GM19238 (cell line): Measurements from ENCODE around the gene ITGB2.
A peak's percentile ranks its signal among the peaks of the same experiment; 100 is the strongest.

Experiments
- DNase-seq: peaks from one replicate; pipeline ENCODE4 v3.0.0; 2011; ENCODE audit warnings: low spot score; ENCODE audit not compliant: insufficient read length

The ITGB2 gene

GRCh38 chr21:44898851-44899767, 21.6 kb downstream of the ITGB2 start:
- DNase-seq, result no peak

DNA sequence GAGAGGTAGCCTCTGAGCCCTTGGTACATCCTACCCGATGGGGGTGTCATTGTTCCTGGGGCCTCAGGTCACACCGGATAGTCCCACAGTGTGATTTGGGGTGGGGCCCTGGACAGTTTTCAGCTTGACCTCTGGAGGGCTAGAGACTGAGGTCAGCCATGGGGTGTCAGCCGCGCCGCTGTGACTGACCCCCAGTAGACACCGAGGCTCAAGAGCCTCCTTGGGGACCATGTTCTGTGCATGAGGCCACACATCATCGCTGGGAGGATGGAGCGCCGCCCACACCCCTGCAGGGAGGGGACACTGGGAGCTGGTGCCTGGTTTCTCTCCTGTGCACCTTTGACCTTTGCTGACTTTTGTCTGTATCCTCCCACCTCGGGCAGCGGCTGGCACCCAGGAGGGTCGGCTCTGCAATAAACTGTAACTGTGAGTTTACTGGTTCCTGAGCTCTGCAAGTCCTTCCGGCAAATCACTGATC, 22.6 kb downstream of the ITGB2 start:
- no peak for DNase-seq

DNA sequence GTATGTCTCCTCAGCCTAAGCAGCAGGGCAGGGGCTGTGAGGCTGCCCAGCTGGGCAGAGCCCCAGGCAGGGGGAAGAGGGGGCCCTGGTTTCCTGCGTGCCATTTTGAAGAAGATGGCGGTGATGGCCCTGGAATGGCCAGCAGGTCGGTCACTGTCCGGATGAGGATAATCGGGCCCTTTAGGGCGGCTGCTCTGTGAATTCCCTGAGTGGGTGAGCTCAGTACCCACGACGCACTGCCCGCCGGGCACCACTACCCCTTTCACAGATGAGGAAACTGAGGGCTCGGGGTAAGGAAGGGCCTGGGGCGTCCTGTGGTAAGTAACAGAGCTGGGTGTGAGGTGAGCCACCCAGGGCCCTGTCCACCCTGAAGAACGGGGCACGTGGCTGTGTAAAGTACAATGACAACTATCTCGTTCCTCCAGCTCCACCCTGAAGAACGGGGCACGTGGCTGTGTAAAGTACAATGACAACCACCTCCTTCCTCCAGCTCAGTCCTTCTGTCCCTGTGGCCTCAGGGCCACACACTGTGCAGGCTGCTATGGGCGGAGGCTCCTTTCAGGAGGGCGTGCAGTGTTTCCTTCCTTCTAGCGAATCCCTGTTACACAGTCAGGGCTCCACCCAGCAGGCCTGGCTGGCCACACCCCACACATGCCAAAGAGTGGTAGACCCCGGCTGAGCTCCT, 23.2 kb downstream of the ITGB2 start:
- DNase-seq, result no peak

GRCh38 chr21:44896561-44897286, 24.0 kb downstream of the ITGB2 start:
- no peak for DNase-seq

DNA sequence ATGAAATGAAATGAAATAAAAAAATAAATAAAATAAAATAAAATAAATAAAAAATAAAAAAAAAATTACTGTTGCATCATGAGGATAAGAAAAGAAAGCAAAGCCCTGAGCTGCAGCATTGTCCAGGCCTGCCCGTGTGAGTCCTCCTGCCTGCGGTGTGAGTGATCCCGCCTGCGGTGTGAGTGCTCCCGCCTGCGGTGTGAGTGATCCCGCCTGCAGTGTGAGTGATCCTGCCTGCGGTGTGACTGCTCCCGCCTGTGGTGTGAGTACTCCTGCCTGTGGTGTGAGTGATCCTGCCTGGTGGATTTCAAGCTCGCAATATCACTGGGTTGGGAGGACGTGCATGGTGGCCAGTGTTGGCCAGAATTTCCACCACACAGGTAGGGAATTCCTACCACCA, 24.8 kb downstream of the ITGB2 start:
- no peak for DNase-seq

DNA sequence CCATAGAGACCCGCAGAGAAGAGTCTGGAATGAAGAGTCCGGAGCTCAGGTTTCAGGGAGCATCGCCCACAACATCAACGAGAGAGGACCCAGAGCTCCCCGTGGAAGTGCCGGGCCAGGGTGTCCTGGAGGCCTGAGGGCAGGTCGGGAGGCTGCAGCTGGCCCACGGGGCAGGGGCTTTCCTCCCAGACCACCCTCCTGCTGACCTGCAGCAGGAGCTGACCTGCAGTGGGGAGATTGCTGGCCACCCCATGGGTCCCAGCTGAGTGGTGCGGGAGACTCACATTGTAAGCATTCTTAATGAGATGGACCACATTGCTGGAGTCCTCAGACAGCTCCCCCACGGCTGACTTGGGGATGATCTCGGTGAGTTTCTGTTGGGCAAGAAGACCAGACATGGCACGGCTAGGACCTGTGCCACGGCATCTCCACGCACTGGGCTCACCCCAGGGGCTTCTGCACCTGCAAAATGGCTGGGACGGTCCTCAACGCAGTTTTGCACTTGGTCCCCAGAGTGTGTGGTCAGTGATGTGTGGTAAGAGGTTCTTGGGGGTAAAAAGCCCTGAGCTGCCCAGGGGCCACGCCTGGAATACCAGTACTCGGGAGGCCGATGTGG, 25.9 kb downstream of the ITGB2 start:
- DNase-seq, result no peak

DNA sequence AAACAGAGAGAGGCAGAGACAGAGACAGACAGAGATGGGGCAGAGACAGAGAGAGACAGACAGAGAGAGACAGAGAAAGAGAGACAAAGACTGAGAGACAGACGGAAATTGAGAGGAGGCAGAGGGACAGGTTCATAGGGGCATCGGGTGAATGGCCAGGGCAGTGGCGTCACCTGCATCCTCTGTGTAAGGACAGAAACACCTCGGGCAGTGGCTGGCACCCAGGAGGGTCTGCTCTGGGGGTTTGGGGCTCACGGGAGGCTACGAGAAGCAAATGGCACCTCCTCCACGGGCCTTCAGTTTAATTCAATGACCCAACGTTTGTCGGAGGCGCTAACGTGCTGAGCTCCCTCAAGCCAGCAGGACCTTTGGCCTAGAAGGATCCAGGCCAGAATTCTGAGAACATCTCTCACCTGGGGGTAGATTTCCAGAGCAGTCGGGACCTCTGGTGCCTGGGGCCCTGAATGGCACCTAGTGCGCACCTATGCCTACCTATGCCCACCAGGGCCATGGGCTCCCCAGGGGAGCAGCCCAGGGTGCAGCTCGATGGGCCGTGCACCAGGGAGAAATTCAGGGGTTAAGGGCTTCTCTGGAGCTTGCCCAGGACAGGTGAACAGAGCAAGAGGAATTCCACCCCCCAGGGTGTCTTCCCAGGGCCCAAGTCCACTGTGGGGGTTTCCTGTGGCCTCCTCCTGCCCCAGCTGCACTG, 26.6 kb downstream of the ITGB2 start:
- DNase-seq, result no peak

- DNase-seq, result no peak
These were observed 27.5 kb downstream of the ITGB2 start for GRCh38 chr21:44893278-44893556.

- DNase-seq, result peak; percentile 83
These were observed 28.0 kb downstream of the ITGB2 start for GRCh38 chr21:44892536-44893277.

DNA sequence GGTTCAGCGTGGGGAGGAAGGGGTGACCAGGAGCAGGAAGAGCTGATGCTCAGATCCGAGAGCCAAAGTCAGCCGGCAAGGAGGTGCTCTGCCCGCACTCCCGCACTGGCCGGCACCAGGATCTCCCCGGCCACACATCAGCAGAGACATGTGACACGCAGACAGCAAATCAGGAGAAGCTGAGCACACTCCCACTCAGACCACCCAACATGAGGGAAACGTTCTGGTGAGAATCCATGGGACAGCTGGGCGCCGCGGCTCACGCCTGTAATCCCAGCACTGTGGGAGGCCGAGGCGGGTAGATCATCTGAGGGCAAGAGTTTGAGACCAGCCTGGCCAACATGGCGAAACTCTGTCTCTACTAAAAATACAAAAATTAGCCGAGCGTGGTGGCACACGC, 28.6 kb downstream of the ITGB2 start:
- DNase-seq, result no peak

DNA sequence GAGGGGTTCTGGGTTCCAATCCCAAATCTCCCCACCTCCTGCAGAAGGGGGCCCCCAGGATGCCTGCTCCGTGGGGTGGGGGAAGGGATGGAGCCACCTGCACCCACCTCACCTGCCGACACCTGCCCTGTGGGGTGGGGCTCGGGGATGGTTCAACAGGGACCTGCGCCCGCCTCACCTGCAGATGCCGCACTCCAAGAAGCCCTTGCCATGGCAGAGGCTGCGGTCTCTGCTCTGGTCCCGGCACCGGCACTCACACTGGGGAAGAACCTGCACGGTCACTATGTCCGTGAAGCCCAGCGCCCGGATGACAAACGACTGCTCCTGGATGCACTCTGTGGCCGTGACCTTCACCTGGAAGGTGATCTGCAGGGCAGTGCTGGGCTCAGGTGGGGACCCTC, 29.1 kb downstream of the ITGB2 start:
- no peak for DNase-seq

DNA sequence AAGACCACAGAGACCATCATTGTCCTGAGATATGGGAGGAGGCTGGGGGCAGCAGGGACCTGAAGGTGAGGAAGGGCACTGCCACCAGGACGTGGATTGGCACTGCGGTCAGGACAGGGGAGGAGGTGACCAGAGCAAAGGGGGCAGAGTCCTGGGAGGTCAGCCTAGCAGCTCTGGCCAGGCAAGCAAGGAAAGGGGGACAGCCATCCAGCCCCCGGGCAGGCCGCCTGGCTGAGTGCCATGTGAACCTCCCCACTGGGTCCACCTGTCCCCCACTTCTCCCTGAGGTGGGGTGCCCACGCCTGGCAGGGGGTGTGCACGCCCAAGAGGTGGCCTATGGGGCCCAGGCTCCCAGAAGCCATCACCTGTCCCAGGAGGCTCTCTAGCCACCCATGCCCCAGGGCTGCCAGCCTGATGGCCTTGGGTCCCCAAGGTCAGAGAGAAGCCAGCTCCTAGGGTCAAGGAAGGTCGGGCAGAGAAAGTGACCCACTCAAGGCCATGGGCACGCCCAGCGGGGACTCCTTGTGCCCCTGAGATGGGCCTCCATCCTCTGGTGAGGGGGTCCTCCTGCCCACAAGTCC, 29.6 kb downstream of the ITGB2 start:
- DNase-seq, result no peak

DNA sequence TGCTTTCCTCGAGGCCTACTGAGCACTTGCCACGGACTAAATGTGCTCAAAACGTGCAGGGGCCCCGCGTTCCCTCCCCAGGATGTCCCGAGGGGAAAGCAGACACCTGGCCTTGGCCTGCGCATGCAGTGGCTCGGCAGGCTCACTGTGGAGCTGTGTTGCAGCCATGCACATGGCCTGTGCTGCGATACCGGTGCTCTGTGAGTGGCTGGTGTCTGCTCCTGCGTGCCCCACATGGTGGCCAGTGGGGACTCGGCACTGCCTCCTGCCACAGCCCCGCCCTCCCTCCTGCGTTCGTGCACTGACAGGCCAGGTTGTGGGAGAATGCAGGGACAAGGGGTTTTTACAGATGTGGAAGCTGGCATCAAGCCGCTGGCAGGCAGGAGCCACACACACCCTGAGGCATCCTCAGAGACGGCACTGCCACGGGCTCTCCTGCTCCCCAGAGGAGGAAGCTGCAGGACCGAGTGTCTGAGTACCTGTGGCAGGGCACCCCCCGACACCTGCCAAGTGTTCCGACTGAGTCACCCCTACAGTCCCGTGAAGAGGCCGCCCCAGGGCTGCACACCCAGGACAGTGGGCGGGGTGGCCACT, 30.3 kb downstream of the ITGB2 start:
- DNase-seq, result no peak

DNA sequence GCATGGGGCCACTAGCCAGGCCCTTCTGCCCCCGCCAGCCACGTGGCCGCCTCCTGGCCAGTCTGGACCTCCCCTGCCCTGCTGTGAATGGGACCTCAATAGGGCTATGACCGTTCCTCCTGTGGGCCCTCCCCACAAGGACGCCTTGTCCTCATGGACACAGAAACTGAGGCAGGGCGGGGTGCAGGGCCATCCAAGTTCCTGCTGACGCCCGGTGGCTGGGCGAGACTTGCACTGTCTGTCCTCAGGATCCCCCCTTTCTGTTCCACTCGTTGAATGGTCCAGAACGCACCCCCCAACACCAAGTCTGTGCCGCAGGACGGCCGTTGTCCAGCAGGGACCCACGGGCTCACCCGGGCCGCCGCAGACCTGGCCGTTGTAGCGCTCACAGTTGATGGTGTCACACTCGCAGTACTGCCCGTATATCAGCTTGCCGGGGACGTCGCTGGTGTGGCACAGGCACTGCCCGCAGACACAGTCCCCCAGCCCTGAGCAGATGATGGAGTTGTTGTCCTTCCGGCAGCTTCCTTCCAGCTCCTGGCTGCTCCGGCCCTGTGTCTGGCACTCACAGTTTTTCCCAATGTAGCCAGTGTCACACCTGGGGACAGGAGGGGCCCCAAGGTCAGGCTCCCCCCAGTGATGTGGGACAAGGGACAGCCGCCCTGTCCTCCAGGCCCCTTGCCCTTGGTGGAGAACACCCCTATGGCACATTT, 30.9 kb downstream of the ITGB2 start:
- no peak for DNase-seq

DNA sequence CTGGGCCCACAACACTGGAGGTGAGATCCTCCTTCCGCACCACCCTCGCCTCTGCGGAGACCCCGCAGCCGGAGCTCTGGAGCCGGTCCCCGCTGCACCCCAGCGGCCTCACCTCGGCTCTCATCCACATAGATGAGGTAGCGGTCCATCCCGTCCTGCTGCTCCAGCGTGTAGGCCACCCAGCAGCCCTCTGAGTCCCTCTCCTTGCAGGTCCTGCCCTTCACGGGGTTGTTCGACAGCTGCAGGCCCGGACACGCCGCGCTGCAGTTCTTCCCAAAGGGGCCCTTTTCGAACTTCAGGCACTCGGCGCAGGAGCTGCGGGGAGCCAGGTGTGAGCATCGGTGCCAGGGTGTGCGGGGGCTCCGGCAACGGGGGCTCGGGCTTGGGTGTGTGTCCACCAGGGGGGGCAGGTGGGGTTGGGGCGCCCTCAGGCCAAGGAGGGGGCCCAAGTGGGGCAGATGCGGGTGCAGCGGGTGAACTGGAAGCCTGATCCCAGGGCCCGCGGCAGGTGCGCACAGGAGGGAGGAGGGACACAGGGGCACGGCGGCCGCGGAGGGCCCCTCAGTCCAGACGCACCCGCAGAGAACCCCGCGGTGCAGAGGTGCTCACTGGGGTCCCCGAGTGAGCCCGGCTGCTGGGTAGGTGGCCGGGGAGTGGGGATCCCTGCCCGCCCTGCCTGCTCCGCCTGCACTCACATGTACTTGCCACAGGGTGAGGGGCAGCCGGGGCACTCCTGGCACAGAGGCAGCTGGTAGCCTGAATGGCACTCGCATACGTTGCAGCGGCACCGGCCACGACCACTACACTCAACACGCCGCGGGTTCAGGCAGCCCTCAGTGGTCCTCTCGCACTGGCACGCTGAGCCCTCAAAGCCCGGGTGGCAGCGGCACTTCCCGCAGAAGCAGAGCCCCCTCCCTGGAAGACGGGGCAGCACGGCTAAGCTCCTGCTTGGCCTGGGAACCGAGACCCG, 31.8 kb downstream of the ITGB2 start:
- DNase-seq, result no peak

GRCh38 chr21:44887807-44888580, 32.7 kb downstream of the ITGB2 start:
- DNase-seq, result no peak
